22Rv1 (cell line): ENCODE data around the gene ERP27.

Experiments used
- CTCF ChIP-seq: fragments of 450-650 bp; IDR thresholded peaks from 2 replicates; pipeline ENCODE4 v1.5.1; 2017; ENCODE audit warnings: mild to moderate bottlenecking
- ZFX ChIP-seq: fragments of 450-650 bp; IDR thresholded peaks from 2 replicates; pipeline ENCODE4 v1.6.1; 2017; ENCODE audit warnings: antibody characterized with exemption, borderline replicate concordance

- TF ChIP-seq CTCF = no peak
- TF ChIP-seq ZFX = no peak
These were observed 44.7 kb downstream of the ERP27 start for GRCh38 chr12:14893506-14894250.
